K562 (cell line): ENCODE data around the gene KRT80. TPM values are rescaled to one million over a fixed set of nuclear protein-coding genes. Genes with fewer than 3 reads are reported as not detected.

Experiments
- ATAC-seq: fragments of 200-7000 bp; cut with Tn5 transposase; 3 replicates; pipeline ENCODE4 v1.9.1; 2020; ENCODE audit warnings: moderate library complexity
- BruUV-seq: library from RNA; stranded (reverse); fragments of 400-500 nt; replicated peaks from 2 replicates; lab custom pipeline; 2021; lab: Mats Ljungman, UMichigan
- CTCF ChIA-PET: fragments of 300-600 bp; formaldehyde crosslinking; extraction: SDS; loops from one replicate; lab custom pipeline; 2021; ENCODE audit warnings: low intra/inter-chr PET ratio; lab: Yijun Ruan, JAX
- POLR2A ChIA-PET: fragments of 300-600, 350-650 bp; sonication (Branson Sonifier 250); formaldehyde crosslinking; extraction: SDS; loops from one replicate; lab custom pipeline; 2021; ENCODE audit warnings: antibody characterized with exemption, inconsistent platforms; lab: Yijun Ruan, JAX
- DNase-seq, 4 experiments: peaks; one replicate each; pipeline versions ENCODE4 v3.0.0 to v3.0.0-alpha.2; 2011 to 2018; ENCODE audit warnings: low spot score in 3 of 4, mixed read lengths in 3 of 4; ENCODE audit errors: extremely low read depth in 1 of 4
- FAIRE-seq: peaks from 2 replicates; lab custom pipeline; 2011; peaks lifted over from hg19 to GRCh38; lab: Jason Lieb, UNC
- H2AFZ ChIP-seq: 2 replicates; pipeline ENCODE4 v1.6.0; 2011; ENCODE audit warnings: low read depth, low read length, control low read depth, inconsistent platforms
- H3K27ac ChIP-seq: fragments of 200-600 bp; 3 replicates; pipeline ENCODE4 v1.8.0; 2011; ENCODE audit warnings: low read depth, mild to moderate bottlenecking, control low read depth, inconsistent platforms, low read length, moderate library complexity, mixed read lengths; ENCODE audit errors: extremely low read depth
- H3K27me3 ChIP-seq, 2 experiments: fragments of 300-600 bp in 1 of 2; 2 replicates in 1 of 2; 3 replicates in 1 of 2; pipeline versions ENCODE4 v1.6.0 to v1.8.0; 2011; ENCODE audit warnings: inconsistent platforms in 2 of 2, low read length in 2 of 2, mild to moderate bottlenecking in 1 of 2, mixed read lengths in 1 of 2, moderate library complexity in 1 of 2; ENCODE audit not compliant: control insufficient read depth in 2 of 2, insufficient read depth in 2 of 2
- H3K36me3 ChIP-seq: fragments of 300-600 bp; 3 replicates; pipeline ENCODE4 v1.8.0; 2011; ENCODE audit warnings: mild to moderate bottlenecking, low read length, inconsistent platforms; ENCODE audit not compliant: control insufficient read depth, insufficient read depth
- H3K4me1 ChIP-seq, 2 experiments: fragments of 200-600 bp in 1 of 2; replicated peaks in 1 of 2; 2 replicates in 1 of 2; 3 replicates in 1 of 2; pipeline versions ENCODE4 v1.5.1 to v1.8.0; 2011; ENCODE audit warnings: inconsistent platforms in 2 of 2, low read length in 2 of 2, mild to moderate bottlenecking in 1 of 2, mixed read lengths in 1 of 2, moderate library complexity in 1 of 2; ENCODE audit not compliant: control insufficient read depth in 2 of 2, insufficient read depth in 2 of 2
- H3K4me2 ChIP-seq: 2 replicates; pipeline ENCODE4 v1.6.1; 2011; ENCODE audit warnings: low read length, control low read depth, inconsistent platforms, mixed read lengths; ENCODE audit not compliant: insufficient read depth
- H3K4me3 ChIP-seq: fragments of 200-600 bp; sonication (generic), shearing (Covaris generic); 2 replicates; pipeline ENCODE4 v1.5.1; 2016; ENCODE audit warnings: control low read depth, inconsistent platforms
- H3K79me2 ChIP-seq: fragments of 200-600 bp; 3 replicates; pipeline ENCODE4 v1.8.0; 2011; ENCODE audit warnings: low read length, inconsistent platforms; ENCODE audit not compliant: control insufficient read depth, insufficient read depth
- H3K9ac ChIP-seq, 2 experiments: 2 replicates each; pipeline versions ENCODE4 v1.6.0 to v1.6.1; 2011; ENCODE audit warnings: low read depth in 2 of 2, low read length in 2 of 2, control low read depth in 1 of 2, inconsistent platforms in 1 of 2, mild to moderate bottlenecking in 1 of 2, mixed read lengths in 1 of 2; ENCODE audit not compliant: insufficient read depth in 1 of 2
- H3K9me1 ChIP-seq: one replicate; pipeline ENCODE4 v1.6.0; 2011; ENCODE audit warnings: inconsistent platforms, mild to moderate bottlenecking, low read length, moderate library complexity; ENCODE audit not compliant: control insufficient read depth, insufficient read depth
- H3K9me3 ChIP-seq: replicated peaks from 2 replicates; pipeline ENCODE4 v1.5.1; 2011; ENCODE audit warnings: low read depth, low read length, inconsistent platforms; ENCODE audit not compliant: control insufficient read depth, insufficient read depth
- H4K20me1 ChIP-seq: replicated peaks from 2 replicates; pipeline ENCODE4 v1.6.1; 2011; ENCODE audit warnings: low read length, inconsistent platforms, mixed read lengths; ENCODE audit not compliant: control insufficient read depth, insufficient read depth
- BMI1 ChIP-seq: fragments of 150-350 bp; IDR thresholded peaks from 2 replicates; pipeline ENCODE4 v1.6.1; 2014; ENCODE audit warnings: low read length
- ERF ChIP-seq: fragments of 450-650 bp; formaldehyde crosslinking; IDR thresholded peaks from 2 replicates; pipeline ENCODE4 v1.4.0; 2020; ENCODE audit warnings: mild to moderate bottlenecking, mixed read lengths
- HMGN3 ChIP-seq: IDR thresholded peaks from 2 replicates; pipeline ENCODE4 v1.6.1; 2011; ENCODE audit warnings: borderline replicate concordance, low read depth, mild to moderate bottlenecking, mixed read lengths, low read length; ENCODE audit not compliant: insufficient read length; ENCODE audit errors: extremely low read depth
- MAFK ChIP-seq: IDR thresholded peaks from 2 replicates; pipeline ENCODE4 v1.6.1; 2011; ENCODE audit warnings: low read length, improper control_type of control experiment
- NCOR1 ChIP-seq: fragments of 450-650 bp; IDR thresholded peaks from 2 replicates; pipeline ENCODE4 v1.6.1; 2016; ENCODE audit warnings: mild to moderate bottlenecking, moderate library complexity
- TCFL5 ChIP-seq: fragments of 250-450 bp; sonication (Bioruptor Pico); conservative IDR thresholded peaks from 2 replicates; pipeline ENCODE4 v1.6.1; 2021; ENCODE audit warnings: mild to moderate bottlenecking, moderate library complexity, matching md5 sums
- ZZZ3 ChIP-seq: fragments of 450-650 bp; IDR thresholded peaks from 2 replicates; pipeline ENCODE4 v1.6.1; 2016; ENCODE audit warnings: antibody characterized with exemption, mild to moderate bottlenecking, moderate library complexity
- WGBS: fragments of 100-300 bp; shearing (Covaris generic); methylation state at CpG from one replicate; pipeline ENCODE4 v1.1.6; 2016; ENCODE audit warnings: low coverage, mixed read lengths; ENCODE audit not compliant: insufficient coverage; ENCODE audit errors: missing lambda C conversion rate; 5-methylcytosine and 5-hydroxymethylcytosine counted together
- in situ Hi-C: fragments of 300-500 bp; cut with MboI; formaldehyde crosslinking; loops from 4 replicates; pipeline ENCODE4 v1.15.0; 2018; ENCODE audit warnings: inconsistent platforms, mixed read lengths
- intact Hi-C: fragments of 100-400 bp; cut with micrococcal nuclease; formaldehyde crosslinking; loops from 2 replicates; pipeline ENCODE4 v1.14.2; 2022
- polyA plus RNA-seq, 8 experiments: library from polyadenylated mRNA; depleted of rRNA in 4 of 8; stranded (reverse) in 5 of 8; unstranded in 3 of 8; fragments of >200 nt; fragmentation: Nextera tagmentation in 2 of 8; fragmentation: Illumina TruSeq in 1 of 8; extraction: Ambion mirVana in 2 of 8; extraction: Trizol in 1 of 8; gene quantifications; 2 replicates each; pipeline versions ENCODE4 v1.2.1 to v1.2.3, GENCODE V29; 2011 to 2014; ENCODE audit warnings: inconsistent platforms in 1 of 8, missing spikeins in 1 of 8
- total RNA-seq, 7 experiments: library from RNA; depleted of rRNA in 6 of 7; stranded (reverse); fragments of >200 nt in 6 of 7; fragmentation: Illumina TruSeq in 2 of 7; extraction: Trizol in 2 of 7; gene quantifications; 2 replicates each; pipeline versions ENCODE4 v1.2.1 to v1.2.3, GENCODE V29; 2011 to 2021; ENCODE audit warnings: low replicate concordance in 1 of 7
- TF ChIP-seq, protein P1 (sequence below): fragments of 250-450 bp; sonication (Bioruptor Pico); IDR thresholded peaks from 2 replicates; pipeline ENCODE4 v1.4.0; 2020; ENCODE audit warnings: mild to moderate bottlenecking, moderate library complexity
- TF ChIP-seq, protein P2 (sequence below), 3 experiments: IDR thresholded peaks in 2 of 3; conservative IDR thresholded peaks in 1 of 3; 2 replicates each; pipeline ENCODE4 v1.5.1; 2011 to 2012; ENCODE audit warnings: low read length in 3 of 3, mild to moderate bottlenecking in 3 of 3, control low read depth in 2 of 3, improper control_type of control experiment in 1 of 3, inconsistent platforms in 1 of 3, low read depth in 1 of 3, mixed read lengths in 1 of 3, moderate library complexity in 1 of 3; ENCODE audit not compliant: insufficient read depth in 2 of 3

The KRT80 gene
- total and polyA plus RNA-seq, 9 of the 15 experiments (the other 6 are each of a cell fraction or from before 2014, with no cell fraction given), result not detected

- H3K9me3 ChIP-seq, result no peaks in the 10 kb centered on the region
- H3K79me2 ChIP-seq, result no peaks in the 10 kb centered on the region
- H4K20me1 ChIP-seq, result peaks cover 14% of the 10 kb centered on the region
- no peak for ATAC-seq
- H3K4me1 ChIP-seq, result no peaks in the 10 kb centered on the region
- no peak overlapping the region for H3K9ac ChIP-seq
- TF ChIP-seq, protein P1, sequence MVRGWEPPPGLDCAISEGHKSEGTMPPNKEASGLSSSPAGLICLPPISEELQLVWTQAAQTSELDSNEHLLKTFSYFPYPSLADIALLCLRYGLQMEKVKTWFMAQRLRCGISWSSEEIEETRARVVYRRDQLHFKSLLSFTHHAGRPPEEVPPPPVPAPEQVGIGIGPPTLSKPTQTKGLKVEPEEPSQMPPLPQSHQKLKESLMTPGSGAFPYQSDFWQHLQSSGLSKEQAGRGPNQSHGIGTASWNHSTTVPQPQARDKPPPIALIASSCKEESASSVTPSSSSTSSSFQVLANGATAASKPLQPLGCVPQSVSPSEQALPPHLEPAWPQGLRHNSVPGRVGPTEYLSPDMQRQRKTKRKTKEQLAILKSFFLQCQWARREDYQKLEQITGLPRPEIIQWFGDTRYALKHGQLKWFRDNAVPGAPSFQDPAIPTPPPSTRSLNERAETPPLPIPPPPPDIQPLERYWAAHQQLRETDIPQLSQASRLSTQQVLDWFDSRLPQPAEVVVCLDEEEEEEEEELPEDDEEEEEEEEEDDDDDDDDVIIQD (CRISPR knock-in tag), result no peak
- TF ChIP-seq, all 486 proteins: peak for 0
- WGBS, result 0% methylated on average over 3 of the region's 3 CpGs
- no peak overlapping the region for H2AFZ ChIP-seq
- BruUV-seq, result no TSS peak
- intact Hi-C loops (no loop called here), in situ Hi-C loops (no loop called here)
- H3K27me3 ChIP-seq, result peaks cover 2 to 49% of the 10 kb centered on the region in 2 experiments; a peak in 4 of 5 replicates
- DNase-seq, result no peak
- ChIA-PET POLR2A (no interaction called here), CTCF (no interaction called here)
- no peaks in the 10 kb centered on the region for H3K9me1 ChIP-seq
- H3K27ac ChIP-seq, result no peak overlapping the region
- H3K4me3 ChIP-seq, result no peak overlapping the region
- no peaks in the 10 kb centered on the region for H3K36me3 ChIP-seq
- no peak for FAIRE-seq
- no peak overlapping the region for H3K4me2 ChIP-seq
These were observed 44.7 kb upstream of the KRT80 start for GRCh38 chr12:52236386-52237050.

DNA sequence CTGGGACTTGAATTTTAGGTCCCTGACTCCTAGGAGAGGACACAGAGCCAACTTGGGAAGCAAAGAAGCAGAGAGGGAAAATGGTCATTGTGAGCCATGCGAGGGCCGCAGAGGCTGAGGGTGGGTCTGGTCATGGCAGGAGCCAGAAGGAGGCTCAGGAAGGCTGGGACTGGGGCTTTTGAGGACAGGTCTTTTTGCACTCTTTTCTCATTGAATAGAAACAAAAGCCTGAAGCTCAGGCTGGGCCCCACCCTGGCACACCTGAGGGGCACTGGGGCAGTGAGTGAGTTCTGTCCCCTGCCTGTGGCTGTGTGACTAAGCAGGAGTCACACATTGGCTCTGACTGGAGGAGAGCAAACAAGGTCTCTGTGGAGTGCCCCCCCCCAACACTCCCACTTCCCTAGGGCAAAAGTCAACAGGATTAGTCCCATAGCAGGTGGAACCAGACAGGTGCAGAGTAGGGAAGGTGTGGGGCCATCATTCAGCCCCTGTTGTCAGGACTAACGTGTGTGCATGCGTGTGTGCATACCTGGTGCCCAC, 44.1 kb upstream of the KRT80 start:
- Histone ChIP-seq H3K9ac (no peak overlapping the region), H3K4me3 (no peak overlapping the region), H3K36me3 (no peaks in the 10 kb centered on the region), H4K20me1 (peaks cover 14% of the 10 kb centered on the region), H3K4me1 (no peaks in the 10 kb centered on the region), H3K27me3 (peaks cover 2 to 49% of the 10 kb centered on the region in 2 experiments; a peak in 4 of 5 replicates), H3K9me3 (no peaks in the 10 kb centered on the region), H3K4me2 (no peak overlapping the region), H2AFZ (no peak overlapping the region), H3K79me2 (no peaks in the 10 kb centered on the region), H3K27ac (no peak overlapping the region), H3K9me1 (no peaks in the 10 kb centered on the region)
- WGBS, result 0% methylated on average over 2 of the region's 4 CpGs
- CTCF ChIA-PET, result interaction anchor here (0.7 kb wide), 1 partner anchor 79 kb away, joined by 3 read pairs; no protein-coding TSS in a partner anchor
- POLR2A ChIA-PET, result no interaction called here
- DNase-seq, result no peak
- BruUV-seq, result no TSS peak
- intact Hi-C loops (no loop called here), in situ Hi-C loops (no loop called here)
- no peak for FAIRE-seq
- no peak for ATAC-seq
- TF ChIP-seq BMI1 (no peak), MAFK (no peak), ZZZ3 (no peak), ERF (no peak), TCFL5 (CRISPR knock-in tag) (no peak), NCOR1 (no peak), HMGN3 (no peak)
- TF ChIP-seq, protein P2, sequence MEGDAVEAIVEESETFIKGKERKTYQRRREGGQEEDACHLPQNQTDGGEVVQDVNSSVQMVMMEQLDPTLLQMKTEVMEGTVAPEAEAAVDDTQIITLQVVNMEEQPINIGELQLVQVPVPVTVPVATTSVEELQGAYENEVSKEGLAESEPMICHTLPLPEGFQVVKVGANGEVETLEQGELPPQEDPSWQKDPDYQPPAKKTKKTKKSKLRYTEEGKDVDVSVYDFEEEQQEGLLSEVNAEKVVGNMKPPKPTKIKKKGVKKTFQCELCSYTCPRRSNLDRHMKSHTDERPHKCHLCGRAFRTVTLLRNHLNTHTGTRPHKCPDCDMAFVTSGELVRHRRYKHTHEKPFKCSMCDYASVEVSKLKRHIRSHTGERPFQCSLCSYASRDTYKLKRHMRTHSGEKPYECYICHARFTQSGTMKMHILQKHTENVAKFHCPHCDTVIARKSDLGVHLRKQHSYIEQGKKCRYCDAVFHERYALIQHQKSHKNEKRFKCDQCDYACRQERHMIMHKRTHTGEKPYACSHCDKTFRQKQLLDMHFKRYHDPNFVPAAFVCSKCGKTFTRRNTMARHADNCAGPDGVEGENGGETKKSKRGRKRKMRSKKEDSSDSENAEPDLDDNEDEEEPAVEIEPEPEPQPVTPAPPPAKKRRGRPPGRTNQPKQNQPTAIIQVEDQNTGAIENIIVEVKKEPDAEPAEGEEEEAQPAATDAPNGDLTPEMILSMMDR (IDR thresholded peaks at IDR 0.05 in 2 of 3, conservative IDR thresholded peaks at IDR 0.05 in 1 of 3; ENCODE audit: insufficient read depth in 2 of 3, low read depth in 1 of 3, low read length in 3 of 3), result no peak
